HepG2 (cell line): ENCODE measurements around the gene C16orf82. TPM values are rescaled to one million over a fixed set of nuclear protein-coding genes. Genes with fewer than 3 reads are reported as not detected.

Source experiments
- ADNP ChIP-seq: sonication (generic); formaldehyde crosslinking; IDR thresholded peaks from 2 replicates; pipeline ENCODE4 v1.4.0; 2020; ENCODE audit warnings: missing genetic modification reagents
- ATAD3A ChIP-seq: sonication (generic); formaldehyde crosslinking; IDR thresholded peaks from 2 replicates; pipeline ENCODE4 v1.4.0; 2020; ENCODE audit warnings: missing genetic modification reagents
- CEBPG ChIP-seq: IDR thresholded peaks from 2 replicates; pipeline ENCODE4 v1.6.1; 2016
- FLYWCH1 ChIP-seq: sonication (generic); formaldehyde crosslinking; IDR thresholded peaks from 2 replicates; pipeline ENCODE4 v1.8.1; 2023; ENCODE audit warnings: mild to moderate bottlenecking, missing genetic modification reagents
- HDAC1 ChIP-seq: sonication (generic); formaldehyde crosslinking; IDR thresholded peaks from 2 replicates; pipeline ENCODE4 v1.5.1; 2020; ENCODE audit warnings: mild to moderate bottlenecking, missing genetic modification reagents
- HNF4G ChIP-seq, 2 experiments: sonication (generic) in 1 of 2; formaldehyde crosslinking in 1 of 2; IDR thresholded peaks; 2 replicates each; pipeline versions ENCODE4 v1.4.0 to v1.6.1; 2011 to 2020; ENCODE audit warnings: borderline replicate concordance in 2 of 2, low read depth in 2 of 2, mild to moderate bottlenecking in 2 of 2, low read length in 1 of 2, missing genetic modification reagents in 1 of 2, moderate library complexity in 1 of 2
- IKZF1 ChIP-seq: fragments of 450-650 bp; IDR thresholded peaks from 2 replicates; pipeline ENCODE4 v1.7.1; 2016
- IKZF4 ChIP-seq: sonication (generic); formaldehyde crosslinking; IDR thresholded peaks from 2 replicates; pipeline ENCODE4 v1.5.1; 2020; ENCODE audit warnings: borderline replicate concordance, mild to moderate bottlenecking, low read depth, missing genetic modification reagents; ENCODE audit errors: not compliant biosample characterization
- PHF21A ChIP-seq: sonication (generic); formaldehyde crosslinking; IDR thresholded peaks from 2 replicates; pipeline ENCODE4 v1.5.0; 2020; ENCODE audit warnings: mild to moderate bottlenecking, missing genetic modification reagents
- PRMT3 ChIP-seq: sonication (generic); formaldehyde crosslinking; IDR thresholded peaks from 2 replicates; pipeline ENCODE4 v1.8.1; 2022; ENCODE audit warnings: low read depth, mild to moderate bottlenecking, moderate library complexity, missing genetic modification reagents, borderline replicate concordance
- SMC3 ChIP-seq: IDR thresholded peaks from 2 replicates; pipeline ENCODE4 v1.6.1; 2011; ENCODE audit warnings: low read length, improper control_type of control experiment
- ZNF446 ChIP-seq: sonication (generic); formaldehyde crosslinking; IDR thresholded peaks from 2 replicates; pipeline ENCODE4 v1.5.0; 2020; ENCODE audit warnings: mild to moderate bottlenecking, missing genetic modification reagents
- ZNF850 ChIP-seq: sonication (generic); formaldehyde crosslinking; conservative IDR thresholded peaks from 2 replicates; pipeline ENCODE4 v1.9.0; 2021; ENCODE audit warnings: mild to moderate bottlenecking, missing genetic modification reagents
- polyA plus RNA-seq, 8 experiments: library from polyadenylated mRNA; depleted of rRNA in 3 of 8; stranded (reverse) in 7 of 8; unstranded in 1 of 8; fragments of >200 nt; fragmentation: Illumina TruSeq in 4 of 8; extraction: Trizol in 4 of 8; gene quantifications; 2 replicates each; pipeline versions ENCODE4 v1.2.1 to v1.2.3, GENCODE V29; 2011 to 2016; ENCODE audit warnings: low read depth in 4 of 8, missing spikeins in 1 of 8, mixed read lengths in 1 of 8; ENCODE audit not compliant: insufficient read depth in 1 of 8
- total RNA-seq, 5 experiments: library from RNA; depleted of rRNA; stranded (reverse); fragments of >200 nt; fragmentation: Illumina TruSeq; extraction: Trizol; gene quantifications; 2 replicates each; pipeline ENCODE4 v1.2.3, GENCODE V29; 2016; ENCODE audit warnings: low read depth in 1 of 5
- TF ChIP-seq, protein P1 (sequence below), 2 experiments: fragments of 450-650 bp in 1 of 2; sonication (generic) in 1 of 2; formaldehyde crosslinking in 1 of 2; IDR thresholded peaks; 2 replicates each; pipeline versions ENCODE4 v1.6.1 to v1.8.0; 2016 to 2022; ENCODE audit warnings: antibody characterized with exemption in 1 of 2, mild to moderate bottlenecking in 1 of 2, missing genetic modification reagents in 1 of 2
- TF ChIP-seq, protein P2 (sequence below): sonication (generic); IDR thresholded peaks from 2 replicates; pipeline ENCODE4 v1.6.1; 2016; ENCODE audit warnings: low read depth, borderline replicate concordance
- TF ChIP-seq, protein P3 (sequence below): sonication (generic); formaldehyde crosslinking; IDR thresholded peaks from 2 replicates; pipeline ENCODE4 v1.8.1; 2022; ENCODE audit warnings: low read depth, mild to moderate bottlenecking, missing genetic modification reagents

Gene C16orf82
- total and polyA plus RNA-seq, 2 of the 13 experiments (the other 11 are each of a cell fraction or from before 2014, with no cell fraction given): not detected

DNA sequence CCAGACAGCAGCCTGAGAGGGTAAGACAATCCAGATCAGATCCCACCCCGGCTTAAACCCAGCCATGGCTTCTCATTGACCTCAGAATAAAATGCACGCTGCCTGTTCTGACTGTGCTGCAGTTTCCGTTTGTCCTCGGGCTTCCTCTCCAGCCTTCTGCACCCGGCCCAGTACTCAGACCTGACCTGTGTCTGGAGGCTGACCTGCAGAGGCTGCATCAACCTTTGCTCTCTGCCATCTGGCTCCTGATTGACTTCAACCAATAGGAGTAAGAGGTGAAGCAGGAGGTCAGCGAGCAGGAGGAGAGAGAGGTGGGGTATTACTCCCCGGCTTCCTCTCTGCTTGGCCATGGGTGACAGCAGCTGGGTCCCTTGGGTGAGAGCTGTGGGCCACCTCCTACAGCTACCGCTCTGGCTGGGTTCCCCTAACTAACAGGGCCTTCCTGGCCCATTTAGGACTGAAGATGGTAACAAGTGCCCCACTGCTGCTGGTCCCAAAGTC is 46.7 kb downstream of the C16orf82 start (continued):
- TF ChIP-seq, protein P1, sequence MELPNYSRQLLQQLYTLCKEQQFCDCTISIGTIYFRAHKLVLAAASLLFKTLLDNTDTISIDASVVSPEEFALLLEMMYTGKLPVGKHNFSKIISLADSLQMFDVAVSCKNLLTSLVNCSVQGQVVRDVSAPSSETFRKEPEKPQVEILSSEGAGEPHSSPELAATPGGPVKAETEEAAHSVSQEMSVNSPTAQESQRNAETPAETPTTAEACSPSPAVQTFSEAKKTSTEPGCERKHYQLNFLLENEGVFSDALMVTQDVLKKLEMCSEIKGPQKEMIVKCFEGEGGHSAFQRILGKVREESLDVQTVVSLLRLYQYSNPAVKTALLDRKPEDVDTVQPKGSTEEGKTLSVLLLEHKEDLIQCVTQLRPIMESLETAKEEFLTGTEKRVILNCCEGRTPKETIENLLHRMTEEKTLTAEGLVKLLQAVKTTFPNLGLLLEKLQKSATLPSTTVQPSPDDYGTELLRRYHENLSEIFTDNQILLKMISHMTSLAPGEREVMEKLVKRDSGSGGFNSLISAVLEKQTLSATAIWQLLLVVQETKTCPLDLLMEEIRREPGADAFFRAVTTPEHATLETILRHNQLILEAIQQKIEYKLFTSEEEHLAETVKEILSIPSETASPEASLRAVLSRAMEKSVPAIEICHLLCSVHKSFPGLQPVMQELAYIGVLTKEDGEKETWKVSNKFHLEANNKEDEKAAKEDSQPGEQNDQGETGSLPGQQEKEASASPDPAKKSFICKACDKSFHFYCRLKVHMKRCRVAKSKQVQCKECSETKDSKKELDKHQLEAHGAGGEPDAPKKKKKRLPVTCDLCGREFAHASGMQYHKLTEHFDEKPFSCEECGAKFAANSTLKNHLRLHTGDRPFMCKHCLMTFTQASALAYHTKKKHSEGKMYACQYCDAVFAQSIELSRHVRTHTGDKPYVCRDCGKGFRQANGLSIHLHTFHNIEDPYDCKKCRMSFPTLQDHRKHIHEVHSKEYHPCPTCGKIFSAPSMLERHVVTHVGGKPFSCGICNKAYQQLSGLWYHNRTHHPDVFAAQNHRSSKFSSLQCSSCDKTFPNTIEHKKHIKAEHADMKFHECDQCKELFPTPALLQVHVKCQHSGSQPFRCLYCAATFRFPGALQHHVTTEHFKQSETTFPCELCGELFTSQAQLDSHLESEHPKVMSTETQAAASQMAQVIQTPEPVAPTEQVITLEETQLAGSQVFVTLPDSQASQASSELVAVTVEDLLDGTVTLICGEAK (IDR thresholded peaks at IDR 0.05): no peak
- TF ChIP-seq, protein P1 (CRISPR knock-in tag; IDR thresholded peaks at IDR 0.05): 0 out of 2 replicates have a peak, but pooled peaks have one; percentile 21
- TF ChIP-seq ZNF850 (CRISPR knock-in tag) (no peak), CEBPG (CRISPR knock-in tag) (no peak), HNF4G (IDR thresholded peaks at IDR 0.05; ENCODE audit: borderline replicate concordance, low read depth, low read length) (peak; percentile 79), HNF4G (CRISPR knock-in tag; IDR thresholded peaks at IDR 0.05; ENCODE audit: borderline replicate concordance, low read depth) (peak; percentile 70; the same call in 1 of the 2 replicates), ADNP (no peak), IKZF1 (no peak), ZNF446 (CRISPR knock-in tag) (no peak), SMC3 (no peak), HDAC1 (CRISPR knock-in tag) (0 out of 2 replicates have a peak, but pooled peaks have one; percentile 31), ATAD3A (no peak), PHF21A (CRISPR knock-in tag) (0 out of 2 replicates have a peak, but pooled peaks have one; percentile 28), IKZF4 (CRISPR knock-in tag) (no peak), PRMT3 (CRISPR knock-in tag) (no peak), FLYWCH1 (CRISPR knock-in tag) (no peak)
- TF ChIP-seq, protein P2, sequence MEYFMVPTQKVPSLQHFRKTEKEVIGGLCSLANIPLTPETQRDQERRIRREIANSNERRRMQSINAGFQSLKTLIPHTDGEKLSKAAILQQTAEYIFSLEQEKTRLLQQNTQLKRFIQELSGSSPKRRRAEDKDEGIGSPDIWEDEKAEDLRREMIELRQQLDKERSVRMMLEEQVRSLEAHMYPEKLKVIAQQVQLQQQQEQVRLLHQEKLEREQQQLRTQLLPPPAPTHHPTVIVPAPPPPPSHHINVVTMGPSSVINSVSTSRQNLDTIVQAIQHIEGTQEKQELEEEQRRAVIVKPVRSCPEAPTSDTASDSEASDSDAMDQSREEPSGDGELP: 0 out of 2 replicates have a peak, but pooled peaks have one; percentile 14
- TF ChIP-seq, protein P3, sequence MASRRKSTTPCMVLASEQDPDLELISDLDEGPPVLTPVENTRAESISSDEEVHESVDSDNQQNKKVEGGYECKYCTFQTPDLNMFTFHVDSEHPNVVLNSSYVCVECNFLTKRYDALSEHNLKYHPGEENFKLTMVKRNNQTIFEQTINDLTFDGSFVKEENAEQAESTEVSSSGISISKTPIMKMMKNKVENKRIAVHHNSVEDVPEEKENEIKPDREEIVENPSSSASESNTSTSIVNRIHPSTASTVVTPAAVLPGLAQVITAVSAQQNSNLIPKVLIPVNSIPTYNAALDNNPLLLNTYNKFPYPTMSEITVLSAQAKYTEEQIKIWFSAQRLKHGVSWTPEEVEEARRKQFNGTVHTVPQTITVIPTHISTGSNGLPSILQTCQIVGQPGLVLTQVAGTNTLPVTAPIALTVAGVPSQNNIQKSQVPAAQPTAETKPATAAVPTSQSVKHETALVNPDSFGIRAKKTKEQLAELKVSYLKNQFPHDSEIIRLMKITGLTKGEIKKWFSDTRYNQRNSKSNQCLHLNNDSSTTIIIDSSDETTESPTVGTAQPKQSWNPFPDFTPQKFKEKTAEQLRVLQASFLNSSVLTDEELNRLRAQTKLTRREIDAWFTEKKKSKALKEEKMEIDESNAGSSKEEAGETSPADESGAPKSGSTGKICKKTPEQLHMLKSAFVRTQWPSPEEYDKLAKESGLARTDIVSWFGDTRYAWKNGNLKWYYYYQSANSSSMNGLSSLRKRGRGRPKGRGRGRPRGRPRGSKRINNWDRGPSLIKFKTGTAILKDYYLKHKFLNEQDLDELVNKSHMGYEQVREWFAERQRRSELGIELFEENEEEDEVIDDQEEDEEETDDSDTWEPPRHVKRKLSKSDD (CRISPR knock-in tag): no peak
